Central memory CD4-positive, alpha-beta T cell (primary cell): ENCODE results near the gene MAPT.
A peak's percentile ranks its signal among the peaks of the same experiment; 100 is the strongest.
"Not testable (repeated sequence)": the region's sequence is repeated elsewhere in the genome, so short reads cannot be mapped to it uniquely, and the experiment has no call there.

Experiments
- DNase-seq: peaks from one replicate; pipeline ENCODE4 v3.0.0; 2022

Gene MAPT

GRCh38 chr17:45931677-45932076, 37.3 kb downstream of the MAPT start:
- DNase-seq = no peak

GRCh38 chr17:45934044-45934979, 40.0 kb downstream of the MAPT start:
- DNase-seq = no peak

GRCh38 chr17:45935197-45935709, 40.9 kb downstream of the MAPT start:
- DNase-seq = no peak

- no peak for DNase-seq
Measured at GRCh38 chr17:45935710-45936509, 41.6 kb downstream of the MAPT start.

GRCh38 chr17:45936610-45937009, 42.3 kb downstream of the MAPT start:
- no peak for DNase-seq

GRCh38 chr17:45937186-45937585, 42.8 kb downstream of the MAPT start:
- not testable (repeated sequence) for DNase-seq

- no peak for DNase-seq
Measured at GRCh38 chr17:45939395-45939794, 45.0 kb downstream of the MAPT start.

- DNase-seq = no peak
Measured at GRCh38 chr17:45940293-45940692, 45.9 kb downstream of the MAPT start.

GRCh38 chr17:45940826-45941225, 46.5 kb downstream of the MAPT start:
- DNase-seq = no peak

- no peak for DNase-seq
Measured at GRCh38 chr17:45941395-45941794, 47.0 kb downstream of the MAPT start.

- DNase-seq = no peak
Measured at GRCh38 chr17:45942284-45942683, 47.9 kb downstream of the MAPT start.

GRCh38 chr17:45946841-45947256, 52.5 kb downstream of the MAPT start:
- DNase-seq = no peak

GRCh38 chr17:45948498-45948880, 54.1 kb downstream of the MAPT start:
- no peak for DNase-seq

- DNase-seq = peak; percentile 8
Measured at GRCh38 chr17:45948881-45949624, 54.7 kb downstream of the MAPT start.

GRCh38 chr17:45949755-45950320, 55.5 kb downstream of the MAPT start:
- no peak for DNase-seq

- no peak for DNase-seq
Measured at GRCh38 chr17:45950888-45951287, 56.5 kb downstream of the MAPT start.

GRCh38 chr17:45951403-45951802, 57.0 kb downstream of the MAPT start:
- DNase-seq = no peak

GRCh38 chr17:45951941-45952340, 57.6 kb downstream of the MAPT start:
- no peak for DNase-seq

GRCh38 chr17:45952814-45953320, 58.5 kb downstream of the MAPT start:
- DNase-seq = no peak

GRCh38 chr17:45953561-45953960, 59.2 kb downstream of the MAPT start:
- DNase-seq = no peak

GRCh38 chr17:45954914-45955313, 60.6 kb downstream of the MAPT start:
- DNase-seq = no peak

- no peak for DNase-seq
Measured at GRCh38 chr17:45955326-45955725, 61.0 kb downstream of the MAPT start.
